ENCODE data around the gene GNG12. TPM values are rescaled to one million over a fixed set of nuclear protein-coding genes. Genes with fewer than 3 reads are reported as not detected.

GNG12 gene
- total RNA-seq, 2 experiments from 2014 or later = not detected

- no peaks in the 10 kb centered on the region for H3K9me3 Mint-ChIP-seq
- no peak for TF ChIP-seq CTCF (IDR thresholded peaks at IDR 0.05)
- CTCF ChIA-PET = no interaction called here
- intact Hi-C loops (cut with micrococcal nuclease) = no loop called here
- H3K4me3 Mint-ChIP-seq = no peak overlapping the region
- no peak for ATAC-seq
- no peak for DNase-seq
- POLR2A ChIA-PET = no interaction called here
- no peaks in the 10 kb centered on the region for H3K4me1 Mint-ChIP-seq (ENCODE audit: low read depth)
- H3K27me3 Mint-ChIP-seq = no peaks in the 10 kb centered on the region
- H3K36me3 Mint-ChIP-seq (ENCODE audit: low read depth) = no peaks in the 10 kb centered on the region
- H3K27ac Mint-ChIP-seq = no peak overlapping the region
These were observed 116.5 kb downstream of the GNG12 start for GRCh38 chr1:67716800-67717199.

DNA sequence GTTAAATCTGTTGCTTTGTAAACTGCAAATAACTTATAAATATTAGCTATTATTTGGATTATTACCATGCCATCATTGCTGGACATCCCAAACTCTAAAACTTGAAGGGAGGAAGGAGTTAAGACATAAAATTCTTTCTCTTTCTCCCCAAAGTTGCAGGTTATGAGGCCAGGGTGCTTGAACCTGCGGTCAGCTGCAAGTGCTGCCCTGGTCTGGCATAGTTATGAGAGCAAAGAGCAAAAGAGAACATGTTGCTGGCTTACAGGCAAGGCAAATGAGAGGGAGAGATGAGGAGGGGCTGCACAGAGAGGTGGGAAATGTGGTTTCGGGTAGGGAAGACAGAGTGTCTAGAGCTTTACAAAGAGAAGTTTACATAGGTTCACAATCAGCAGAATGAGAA is 117.4 kb downstream of the GNG12 start:
- POLR2A ChIA-PET = no interaction called here
- intact Hi-C loops (cut with micrococcal nuclease) = no loop called here

GRCh38 chr1:67713057-67713846 is 120.0 kb downstream of the GNG12 start:
- intact Hi-C loops (cut with micrococcal nuclease) = no loop called here
- H3K27ac Mint-ChIP-seq = no peak overlapping the region
- POLR2A ChIA-PET = no interaction called here
- no peak for TF ChIP-seq CTCF (IDR thresholded peaks at IDR 0.05)
- no peaks in the 10 kb centered on the region for H3K9me3 Mint-ChIP-seq
- H3K36me3 Mint-ChIP-seq (ENCODE audit: low read depth) = no peaks in the 10 kb centered on the region
- no peaks in the 10 kb centered on the region for H3K27me3 Mint-ChIP-seq
- no peaks in the 10 kb centered on the region for H3K4me1 Mint-ChIP-seq (ENCODE audit: low read depth)
- H3K4me3 Mint-ChIP-seq = no peak overlapping the region
- DNase-seq (no peak), ATAC-seq (no peak)
- CTCF ChIA-PET = no interaction called here

More for the DNA sequence above, 117.4 kb downstream of the GNG12 start:
- no peaks in the 10 kb centered on the region for H3K9me3 Mint-ChIP-seq
- TF ChIP-seq CTCF (IDR thresholded peaks at IDR 0.05) = no peak
- no peaks in the 10 kb centered on the region for H3K36me3 Mint-ChIP-seq (ENCODE audit: low read depth)
- H3K4me3 Mint-ChIP-seq = no peak overlapping the region
- DNase-seq (no peak), ATAC-seq (no peak)
- H3K27me3 Mint-ChIP-seq = no peaks in the 10 kb centered on the region
- CTCF ChIA-PET = interaction anchor here (0.8 to 1.8 kb wide), 2 partner anchors 42 to 154 kb away, joined by 3 to 8 read pairs; no protein-coding TSS in a partner anchor
- no peaks in the 10 kb centered on the region for H3K4me1 Mint-ChIP-seq (ENCODE audit: low read depth)
- H3K27ac Mint-ChIP-seq = no peak overlapping the region

DNA sequence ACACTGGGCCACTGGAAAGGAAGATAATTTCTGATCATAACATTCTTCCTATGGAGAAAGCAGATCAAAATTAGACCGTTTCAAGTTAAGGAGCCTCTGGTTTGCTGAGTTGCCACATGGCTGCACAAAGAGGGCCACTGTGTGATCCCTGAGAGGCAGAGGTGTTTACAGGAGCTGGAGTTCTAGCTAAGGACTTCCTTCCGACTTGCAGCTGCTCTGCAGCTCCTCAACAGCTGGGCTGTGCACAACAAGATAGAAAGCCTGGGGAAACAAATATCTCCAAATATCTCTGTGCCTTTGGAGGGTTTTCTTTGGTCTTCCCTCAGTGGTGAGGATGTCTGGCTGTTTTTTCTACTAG is 121.4 kb downstream of the GNG12 start:
- H3K9me3 Mint-ChIP-seq = no peaks in the 10 kb centered on the region
- no peak overlapping the region for H3K4me3 Mint-ChIP-seq
- H3K27me3 Mint-ChIP-seq = no peaks in the 10 kb centered on the region
- no peak overlapping the region for H3K27ac Mint-ChIP-seq
- DNase-seq = no peak
- no peaks in the 10 kb centered on the region for H3K36me3 Mint-ChIP-seq (ENCODE audit: low read depth)
- no peaks in the 10 kb centered on the region for H3K4me1 Mint-ChIP-seq (ENCODE audit: low read depth)
- intact Hi-C loops (cut with micrococcal nuclease) = no loop called here
- ATAC-seq = no peak
- TF ChIP-seq CTCF (IDR thresholded peaks at IDR 0.05) = no peak
- CTCF ChIA-PET = interaction anchor here (1.1 to 1.7 kb wide), 2 partner anchors 49 to 152 kb away, joined by 3 to 7 read pairs; no protein-coding TSS in a partner anchor
- POLR2A ChIA-PET = interaction anchor here (1.0 kb wide), 1 partner anchor 9 kb away, joined by 3 read pairs; no protein-coding TSS in a partner anchor

DNA sequence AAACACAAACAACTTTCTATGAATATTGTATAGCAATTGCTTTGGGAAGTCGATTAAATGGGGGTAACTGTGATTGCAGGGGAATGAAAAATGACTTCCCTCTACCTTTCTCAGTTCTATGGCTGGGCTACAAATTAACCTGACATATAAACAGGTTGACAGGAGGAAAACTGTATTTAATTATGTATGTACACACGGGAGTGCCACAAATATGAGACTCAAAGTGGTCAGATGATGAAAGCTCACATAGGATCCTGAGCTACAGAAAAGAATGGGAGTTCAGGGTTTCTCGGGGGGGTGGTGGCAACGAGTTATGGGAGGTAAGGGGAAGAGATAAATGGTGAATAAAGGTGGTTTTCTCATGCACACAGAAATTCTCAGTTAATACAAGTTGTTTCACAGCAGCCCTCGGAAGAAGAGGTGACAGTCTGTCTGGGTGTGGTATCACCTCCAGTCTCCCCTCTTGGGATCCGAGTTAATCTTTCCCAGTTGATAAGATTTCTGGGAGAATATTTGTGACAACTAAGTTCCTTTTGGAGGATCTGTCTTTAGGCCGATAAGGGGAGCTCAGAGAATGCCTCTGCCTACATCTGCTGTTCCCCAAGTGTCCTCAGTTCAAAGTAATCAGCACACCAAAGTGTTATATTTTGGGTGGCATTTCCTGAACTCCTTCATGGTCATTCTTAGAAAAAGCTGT is 122.0 kb downstream of the GNG12 start:
- DNase-seq (no peak), ATAC-seq (no peak)
- H3K36me3 Mint-ChIP-seq (ENCODE audit: low read depth) = no peaks in the 10 kb centered on the region
- H3K9me3 Mint-ChIP-seq = no peaks in the 10 kb centered on the region
- no peaks in the 10 kb centered on the region for H3K27me3 Mint-ChIP-seq
- no peak overlapping the region for H3K4me3 Mint-ChIP-seq
- CTCF ChIA-PET = interaction anchor here (1.1 to 1.7 kb wide), 2 partner anchors 49 to 151 kb away, joined by 3 to 7 read pairs; no protein-coding TSS in a partner anchor
- no peaks in the 10 kb centered on the region for H3K4me1 Mint-ChIP-seq (ENCODE audit: low read depth)
- intact Hi-C loops (cut with micrococcal nuclease) = no loop called here
- no peak overlapping the region for H3K27ac Mint-ChIP-seq
- TF ChIP-seq CTCF (IDR thresholded peaks at IDR 0.05) = no peak
- POLR2A ChIA-PET = interaction anchor here (1.0 kb wide), 1 partner anchor 9 kb away, joined by 3 read pairs; no protein-coding TSS in a partner anchor
